ENCODE results near the gene TRIM38.
"Not testable (repeated sequence)": the region's sequence is repeated elsewhere in the genome, so short reads cannot be mapped to it uniquely, and the experiment has no call there.

TRIM38 gene

GRCh38 chr6:25966711-25967110 is 4.1 kb downstream of the TRIM38 start:
- no peak overlapping the region for H3K27ac ChIP-seq

GRCh38 chr6:25968769-25969168 is 6.2 kb downstream of the TRIM38 start:
- H3K27ac ChIP-seq = no peak overlapping the region
- DNase-seq (ENCODE audit: low read depth, low spot score) = no peak

More at GRCh38 chr6:25966711-25967110, 4.1 kb downstream of the TRIM38 start:
- no peak for DNase-seq (ENCODE audit: low read depth, low spot score)

GRCh38 chr6:25971187-25971821 is 8.7 kb downstream of the TRIM38 start:
- H3K27ac ChIP-seq = peak overlapping the region; percentile 80
- DNase-seq (ENCODE audit: low read depth, low spot score) = peak; percentile 46

- peak overlapping the region; percentile 80 for H3K27ac ChIP-seq
- no peak for DNase-seq (ENCODE audit: low read depth, low spot score)
Measured at GRCh38 chr6:25972128-25972527, 9.5 kb downstream of the TRIM38 start.

GRCh38 chr6:25972902-25973301 is 10.3 kb downstream of the TRIM38 start:
- no peak overlapping the region for H3K27ac ChIP-seq
- no peak for DNase-seq (ENCODE audit: low read depth, low spot score)

GRCh38 chr6:25973923-25974555 is 11.4 kb downstream of the TRIM38 start:
- H3K27ac ChIP-seq = no peak overlapping the region
- no peak for DNase-seq (ENCODE audit: low read depth, low spot score)

GRCh38 chr6:25975923-25976560 is 13.4 kb downstream of the TRIM38 start:
- no peak overlapping the region for H3K27ac ChIP-seq
- DNase-seq (ENCODE audit: low read depth, low spot score) = no peak

GRCh38 chr6:25980935-25981334 is 18.3 kb downstream of the TRIM38 start:
- DNase-seq (ENCODE audit: low read depth, low spot score) = no peak
- no peak overlapping the region for H3K27ac ChIP-seq

- DNase-seq (ENCODE audit: low read depth, low spot score) = no peak
- H3K27ac ChIP-seq = no peak overlapping the region
Measured at GRCh38 chr6:25981568-25982263, 19.1 kb downstream of the TRIM38 start.

- no peak overlapping the region for H3K27ac ChIP-seq
- DNase-seq (ENCODE audit: low read depth, low spot score) = no peak
Measured at GRCh38 chr6:25984265-25984664, 21.7 kb downstream of the TRIM38 start.

GRCh38 chr6:25987845-25988244 is 25.2 kb downstream of the TRIM38 start:
- no peak for DNase-seq (ENCODE audit: low read depth, low spot score)

GRCh38 chr6:25990172-25990873 is 27.7 kb downstream of the TRIM38 start:
- DNase-seq (ENCODE audit: low read depth, low spot score) = no peak
- no peak overlapping the region for H3K27ac ChIP-seq

More at GRCh38 chr6:25987845-25988244, 25.2 kb downstream of the TRIM38 start:
- H3K27ac ChIP-seq = no peak overlapping the region

- H3K27ac ChIP-seq = peak overlapping the region; percentile 71
- DNase-seq (ENCODE audit: low read depth, low spot score) = no peak
Measured at GRCh38 chr6:25991785-25992412, 29.3 kb downstream of the TRIM38 start.

- DNase-seq (ENCODE audit: low read depth, low spot score) = peak; percentile 39
- H3K27ac ChIP-seq = peak overlapping the region; percentile 71
Measured at GRCh38 chr6:25992413-25993340, 30.1 kb downstream of the TRIM38 start.

- not testable (repeated sequence) for H3K27ac ChIP-seq; DNase-seq (ENCODE audit: low read depth, low spot score)
Measured at GRCh38 chr6:25993341-25993684, 30.7 kb downstream of the TRIM38 start.

- H3K27ac ChIP-seq = no peak overlapping the region
- DNase-seq (ENCODE audit: low read depth, low spot score) = no peak
Measured at GRCh38 chr6:25995507-25995906, 32.9 kb downstream of the TRIM38 start.

- no peak for DNase-seq (ENCODE audit: low read depth, low spot score)
Measured at GRCh38 chr6:25997921-25998320, 35.3 kb downstream of the TRIM38 start.

GRCh38 chr6:25998379-25998778 is 35.8 kb downstream of the TRIM38 start:
- H3K27ac ChIP-seq = no peak overlapping the region
- DNase-seq (ENCODE audit: low read depth, low spot score) = peak; percentile 76

More at GRCh38 chr6:25997921-25998320, 35.3 kb downstream of the TRIM38 start:
- no peak overlapping the region for H3K27ac ChIP-seq

GRCh38 chr6:25999225-25999624 is 36.6 kb downstream of the TRIM38 start:
- H3K27ac ChIP-seq; DNase-seq (ENCODE audit: low read depth, low spot score): not testable (repeated sequence)
